Right hindlimb (tissue), 1 donor: ENCODE data around the gene BTBD9.

ENCODE experiments used
- DNase-seq: peaks from one replicate; pipeline ENCODE4 v3.0.0-alpha.2; 2018

Gene BTBD9

GRCh38 chr6:38503960-38504682 is 135.6 kb downstream of the BTBD9 start:
- DNase-seq: peak; percentile 33

GRCh38 chr6:38503032-38503773 is 136.5 kb downstream of the BTBD9 start:
- peak; percentile 44 for DNase-seq

- no peak for DNase-seq
Measured at GRCh38 chr6:38502423-38502822, 137.3 kb downstream of the BTBD9 start.

- peak; percentile 30 for DNase-seq
Measured at GRCh38 chr6:38501931-38502330, 137.8 kb downstream of the BTBD9 start.

GRCh38 chr6:38499529-38500096 is 140.1 kb downstream of the BTBD9 start:
- DNase-seq: no peak

- DNase-seq: no peak
Measured at GRCh38 chr6:38498805-38499445, 140.8 kb downstream of the BTBD9 start.

GRCh38 chr6:38498085-38498484 is 141.6 kb downstream of the BTBD9 start:
- no peak for DNase-seq

GRCh38 chr6:38497546-38497945 is 142.2 kb downstream of the BTBD9 start:
- no peak for DNase-seq

- DNase-seq: no peak
Measured at GRCh38 chr6:38495922-38496635, 143.7 kb downstream of the BTBD9 start.

- DNase-seq: no peak
Measured at GRCh38 chr6:38495518-38495917, 144.2 kb downstream of the BTBD9 start.

GRCh38 chr6:38493931-38494547 is 145.7 kb downstream of the BTBD9 start:
- peak; percentile 80 for DNase-seq

GRCh38 chr6:38492031-38492430 is 147.7 kb downstream of the BTBD9 start:
- no peak for DNase-seq

- no peak for DNase-seq
Measured at GRCh38 chr6:38489951-38490350, 149.8 kb downstream of the BTBD9 start.

- DNase-seq: no peak
Measured at GRCh38 chr6:38487423-38487822, 152.3 kb downstream of the BTBD9 start.

- no peak for DNase-seq
Measured at GRCh38 chr6:38485488-38485887, 154.2 kb downstream of the BTBD9 start.

- DNase-seq: no peak
Measured at GRCh38 chr6:38484656-38485055, 155.1 kb downstream of the BTBD9 start.

GRCh38 chr6:38483526-38483925 is 156.2 kb downstream of the BTBD9 start:
- no peak for DNase-seq

- DNase-seq: no peak
Measured at GRCh38 chr6:38482466-38482865, 157.3 kb downstream of the BTBD9 start.

GRCh38 chr6:38481851-38482250 is 157.9 kb downstream of the BTBD9 start:
- DNase-seq: no peak

- DNase-seq: no peak
Measured at GRCh38 chr6:38481211-38481836, 158.4 kb downstream of the BTBD9 start.

GRCh38 chr6:38480036-38480435 is 159.7 kb downstream of the BTBD9 start:
- no peak for DNase-seq

- no peak for DNase-seq
Measured at GRCh38 chr6:38479331-38479730, 160.4 kb downstream of the BTBD9 start.
